SK-N-SH treated with all-trans-retinoic acid at 6 μM for 48 hours (cell line): Measurements from ENCODE around the gene PTTG1.

Source experiments
- PATZ1 ChIP-seq: fragments of 250-450 bp; sonication (Bioruptor Pico); IDR thresholded peaks from 2 replicates; pipeline ENCODE4 v1.8.0; 2020; ENCODE audit warnings: mild to moderate bottlenecking, moderate library complexity, borderline replicate concordance
- ZNF8 ChIP-seq: fragments of 450-650 bp; formaldehyde crosslinking; IDR thresholded peaks from 2 replicates; pipeline ENCODE4 v1.5.0; 2020; ENCODE audit warnings: mild to moderate bottlenecking, moderate library complexity

- TF ChIP-seq ZNF8: no peak
- TF ChIP-seq PATZ1 (CRISPR knock-in tag): no peak
These were observed at the start of gene PTTG1 for GRCh38 chr5:160421625-160422258.
